Lung microvascular endothelial cell (primary cell): ENCODE results near the gene AFTPH. TPM values are rescaled to one million over a fixed set of nuclear protein-coding genes. Genes with fewer than 3 reads are reported as not detected.
A peak's percentile ranks its signal among the peaks of the same experiment; 100 is the strongest.

Experiments
- DNase-seq, 2 donors: peaks; one replicate each; pipeline versions ENCODE4 v3.0.0 to v3.0.0-alpha.2; 2010; ENCODE audit warnings: low read depth in 2 of 2
- total RNA-seq: library from RNA; depleted of rRNA; stranded (reverse); fragments of >200 nt; gene quantifications from 2 replicates; pipeline ENCODE4 v1.2.1, GENCODE V29; 2014

The AFTPH gene
- total RNA-seq, 1 donor from 2014 or later, result 35.5 TPM

DNA sequence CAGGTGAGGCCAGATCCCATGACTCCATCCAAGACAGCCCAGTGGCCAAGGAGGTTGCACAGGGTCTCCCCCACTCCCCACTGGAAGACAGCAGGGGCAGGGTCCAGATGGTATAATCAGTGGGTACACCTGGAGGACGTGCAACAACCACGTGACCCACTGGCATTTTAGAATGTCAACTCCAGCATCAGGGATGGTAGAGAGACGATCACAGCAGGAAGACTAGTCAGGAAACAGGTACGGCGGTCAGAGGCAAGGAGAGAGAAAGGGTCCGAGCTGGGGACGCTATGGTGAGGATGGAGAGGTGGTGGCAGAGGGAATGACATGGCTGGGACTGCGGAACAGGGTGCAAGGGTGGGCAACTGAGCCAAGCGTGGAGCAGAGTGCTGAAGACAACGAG is 106.6 kb downstream of the AFTPH start:
- DNase-seq, result no peak

DNA sequence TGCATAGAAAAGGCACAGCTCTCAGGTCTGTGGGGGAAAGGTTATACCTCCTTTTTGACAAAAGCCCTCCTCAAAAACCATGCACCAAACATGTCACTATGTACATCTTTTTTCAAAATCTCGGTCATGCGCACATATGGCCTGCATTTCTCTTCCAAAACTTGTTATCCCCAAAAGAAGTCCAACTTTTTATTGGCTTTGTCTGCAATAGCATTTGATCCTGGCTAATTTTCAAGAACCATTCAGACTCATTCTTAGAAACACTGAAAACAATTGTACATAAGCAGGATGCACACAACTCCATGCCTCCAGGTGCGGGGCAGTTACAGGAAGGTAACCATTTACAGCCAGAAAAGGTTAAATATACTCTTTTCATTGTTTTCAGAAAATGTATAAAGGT is 107.6 kb downstream of the AFTPH start:
- DNase-seq, result no peak

DNA sequence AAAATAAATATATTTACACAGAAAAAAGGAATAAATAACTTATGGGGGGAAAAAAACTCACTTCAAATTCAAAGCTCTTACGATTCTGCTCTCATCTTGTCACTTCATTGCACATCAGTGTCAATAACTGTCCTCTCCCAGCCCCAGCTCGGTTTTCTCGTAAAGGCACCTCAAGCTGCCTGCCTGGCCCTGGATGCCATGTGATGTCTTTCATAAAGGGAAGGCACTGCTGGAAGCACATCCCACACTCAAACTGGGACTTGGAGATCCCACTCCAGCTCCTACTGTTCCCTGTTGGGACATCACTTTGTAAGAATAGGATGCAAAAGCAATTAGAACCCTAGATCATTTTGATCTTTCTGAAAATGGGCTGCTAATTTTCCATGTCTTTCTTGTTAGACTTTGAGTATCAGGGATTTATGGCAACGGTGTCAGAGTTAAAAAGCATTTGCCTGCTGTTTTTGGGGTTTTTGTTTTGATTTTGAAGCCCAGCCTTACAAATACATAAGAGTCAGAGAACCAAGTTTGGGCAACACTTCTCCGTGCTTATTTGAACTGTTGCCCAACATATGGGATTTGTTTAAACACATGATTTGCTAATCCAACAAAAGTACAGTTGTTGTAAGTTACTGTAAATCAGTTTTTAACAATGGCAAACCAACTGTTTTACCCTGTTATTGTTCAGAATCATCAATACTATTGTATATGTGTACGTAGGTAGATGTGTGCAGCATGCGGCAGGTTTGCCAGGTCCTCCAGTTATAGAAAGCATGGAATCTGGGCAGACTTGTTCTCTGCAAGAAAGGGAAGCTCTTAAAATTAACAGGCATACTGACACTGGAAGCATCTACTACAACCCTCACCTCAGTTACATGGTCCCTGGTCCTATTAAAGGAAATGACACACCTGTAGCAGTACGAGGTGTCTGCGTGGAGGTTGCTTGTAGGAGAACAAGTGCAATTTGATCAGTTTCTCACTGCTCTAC is 109.0 kb downstream of the AFTPH start:
- DNase-seq, result no peak

DNA sequence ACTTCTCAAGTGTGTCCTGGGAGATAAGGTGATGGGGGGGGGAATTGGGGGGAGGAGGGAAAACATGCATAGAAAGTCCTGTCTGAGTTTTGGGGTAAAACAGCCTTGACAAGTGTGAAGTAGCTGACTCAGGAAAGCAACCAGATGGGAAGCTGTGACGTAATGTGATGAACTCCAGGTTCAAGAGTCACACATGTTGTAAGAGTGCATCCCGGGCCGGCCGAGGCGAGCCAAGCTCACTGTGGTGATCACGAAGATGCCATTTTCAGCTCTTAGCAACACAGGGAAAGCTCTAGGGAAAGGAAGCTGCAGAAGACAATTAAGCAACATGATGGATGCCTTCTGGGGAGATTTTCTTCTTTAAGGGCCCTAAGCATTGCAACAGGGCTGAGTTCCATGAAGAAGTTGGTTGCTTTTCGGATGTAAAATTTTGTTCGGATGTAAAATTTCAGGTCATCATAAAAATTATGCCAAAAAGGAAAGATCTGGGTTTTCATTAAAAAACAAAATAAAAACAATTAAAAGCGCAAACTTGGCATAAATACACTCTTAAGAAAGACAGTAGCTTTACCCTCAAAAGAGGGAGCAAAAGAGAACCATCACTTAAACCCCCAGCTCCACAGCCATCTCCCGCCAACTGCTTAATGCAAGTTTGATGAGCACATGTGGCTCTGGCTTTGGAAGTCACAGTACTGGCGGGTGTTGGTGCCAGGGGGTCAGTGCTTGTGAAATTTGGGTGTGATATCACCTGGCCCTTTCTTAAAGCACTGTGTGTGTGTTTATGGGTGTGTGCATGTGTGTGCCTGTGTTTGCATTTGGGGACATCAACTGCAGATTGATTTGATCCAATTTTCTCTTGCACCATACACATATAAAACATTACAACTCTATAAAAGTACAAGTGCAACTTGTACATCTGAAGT is 110.5 kb downstream of the AFTPH start:
- no peak for DNase-seq

DNA sequence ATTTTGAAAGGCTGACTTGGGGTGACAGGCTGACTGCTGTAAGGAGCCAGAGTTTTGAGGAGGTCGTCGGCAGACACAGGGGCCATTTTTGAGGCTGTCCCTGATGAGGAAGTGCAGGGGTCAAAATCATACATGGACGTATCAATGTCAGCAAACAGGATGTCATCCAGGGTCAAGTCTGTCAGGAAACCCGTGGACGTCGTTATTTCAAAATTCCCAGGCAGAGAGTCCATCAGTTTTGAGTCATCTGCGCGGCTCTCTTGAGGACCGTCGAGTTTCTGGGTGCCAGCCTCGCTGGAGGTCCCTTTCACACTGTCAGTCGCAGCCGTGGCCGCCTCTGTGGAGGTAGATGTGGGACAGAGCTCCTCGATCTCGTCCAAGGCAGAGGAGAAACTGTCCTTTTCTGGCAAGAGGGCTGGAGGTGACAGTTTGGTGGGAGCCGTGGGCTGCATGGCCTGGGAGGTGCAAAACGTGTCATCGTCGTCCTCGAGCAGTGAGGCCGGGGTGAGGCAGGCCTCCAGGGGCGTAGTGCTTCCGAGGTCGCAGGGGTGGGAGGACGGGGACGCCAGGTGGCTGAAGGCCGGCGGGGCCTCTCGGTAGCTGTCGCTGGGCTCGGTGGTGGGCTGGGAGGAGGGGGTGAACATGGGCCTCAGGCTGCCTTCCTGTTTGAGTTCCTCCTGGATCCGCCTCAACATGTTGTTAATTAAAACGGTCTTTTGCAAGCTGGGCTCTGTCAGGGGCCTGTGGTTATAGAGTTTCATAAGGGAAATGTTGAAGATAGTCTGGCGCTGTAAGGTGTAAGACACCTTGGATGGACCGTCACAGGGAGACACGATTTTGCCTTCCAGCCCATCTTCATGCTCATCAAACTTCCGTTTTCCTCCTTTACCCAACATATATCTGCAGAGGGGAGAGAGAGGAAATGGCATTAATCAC is 112.1 kb downstream of the AFTPH start:
- DNase-seq, result peak in 1 of 2 donors; percentile 32

DNA sequence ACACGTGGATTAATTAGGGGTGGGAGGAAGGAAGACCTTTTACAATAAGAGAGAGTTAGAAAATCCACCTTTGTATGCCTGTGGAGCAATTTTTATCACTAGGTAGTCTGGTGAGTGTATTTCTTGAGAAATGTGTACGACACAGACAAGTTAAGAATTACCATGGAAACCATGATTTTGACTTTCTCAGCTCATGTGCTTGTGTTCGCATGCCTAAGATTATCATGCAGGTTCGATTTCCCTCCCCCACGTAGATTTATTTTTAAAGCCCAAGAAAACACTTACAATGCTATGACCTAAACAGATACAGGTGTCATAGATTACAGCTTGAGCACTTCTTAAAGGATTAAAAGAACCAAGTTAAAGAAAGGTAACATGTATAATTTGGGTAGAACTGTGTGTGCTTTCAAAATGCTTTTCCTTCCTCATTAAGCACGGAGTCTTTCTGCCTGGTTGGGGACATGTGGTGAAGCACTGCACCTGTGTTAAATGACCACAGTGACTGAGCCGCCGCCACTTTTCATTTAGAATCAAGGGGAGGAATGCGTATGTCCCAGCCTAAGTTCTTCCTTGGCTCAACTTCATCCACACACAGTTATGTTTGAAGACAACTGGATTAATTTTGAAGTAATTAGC is 113.0 kb downstream of the AFTPH start:
- DNase-seq, result no peak

DNA sequence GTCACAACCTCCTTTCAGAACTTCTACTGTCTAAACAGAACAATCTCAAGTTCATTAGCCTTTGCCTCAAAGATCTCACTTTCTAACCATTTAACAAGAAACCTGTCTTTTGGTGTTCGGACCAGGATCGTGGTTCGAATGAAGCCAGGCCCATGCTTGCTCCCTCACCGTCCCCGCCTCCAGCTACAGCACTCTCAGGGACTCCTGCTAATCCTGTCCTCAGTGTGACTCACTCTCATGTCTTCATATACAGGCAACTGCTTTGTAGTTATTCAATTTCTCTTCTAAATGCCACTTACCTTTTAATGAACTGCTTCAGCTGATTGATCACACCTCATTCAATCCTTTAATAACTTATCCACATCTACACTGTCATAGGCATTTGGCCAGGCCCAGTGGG is 113.8 kb downstream of the AFTPH start:
- no peak for DNase-seq

DNA sequence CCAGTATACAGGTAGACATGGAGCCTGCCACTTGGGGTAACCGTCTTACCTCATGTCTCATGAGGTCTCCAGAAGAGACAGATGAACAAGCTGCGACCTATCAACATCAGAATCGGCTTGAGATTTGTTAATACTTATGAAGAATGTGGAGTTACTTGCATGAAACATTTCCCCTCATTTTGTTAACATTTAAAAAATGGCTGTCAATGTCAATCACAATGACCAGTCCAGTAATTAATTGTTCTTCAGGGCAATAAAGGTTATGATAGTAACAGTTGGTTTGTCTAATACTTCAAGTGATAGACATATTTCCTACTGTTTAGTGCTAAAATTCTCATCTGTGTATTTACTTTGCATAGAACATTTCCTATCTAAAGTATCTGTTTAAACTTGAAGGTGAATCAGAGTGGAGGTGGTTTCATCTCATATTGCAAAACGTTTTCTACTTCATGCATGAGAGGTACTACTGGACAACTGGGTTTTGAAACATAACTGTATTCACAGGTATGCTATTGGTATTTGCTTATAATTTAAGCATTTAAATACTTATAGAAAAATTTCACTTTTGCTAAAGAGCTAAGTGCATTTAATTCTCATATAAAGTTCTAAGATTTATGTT is 114.5 kb downstream of the AFTPH start:
- no peak for DNase-seq

DNA sequence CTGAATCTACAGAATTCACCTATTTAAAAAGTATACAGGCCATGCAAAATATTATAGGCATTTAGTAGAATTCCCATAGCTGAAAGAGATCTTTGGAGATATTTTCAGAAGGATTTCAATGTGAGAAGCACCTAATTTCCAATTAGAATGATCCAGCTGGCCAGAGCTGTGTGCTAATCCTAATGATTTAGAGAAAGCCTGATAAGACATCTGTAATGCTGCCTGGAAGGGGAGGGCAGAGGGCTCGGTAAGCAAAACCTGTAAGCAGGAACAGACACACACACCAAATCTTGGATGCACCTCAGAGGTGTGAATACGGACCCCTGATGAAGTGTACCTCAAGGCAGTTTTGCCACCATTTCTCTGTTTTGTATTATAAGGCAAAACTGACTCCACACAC is 115.6 kb downstream of the AFTPH start:
- DNase-seq, result no peak

DNA sequence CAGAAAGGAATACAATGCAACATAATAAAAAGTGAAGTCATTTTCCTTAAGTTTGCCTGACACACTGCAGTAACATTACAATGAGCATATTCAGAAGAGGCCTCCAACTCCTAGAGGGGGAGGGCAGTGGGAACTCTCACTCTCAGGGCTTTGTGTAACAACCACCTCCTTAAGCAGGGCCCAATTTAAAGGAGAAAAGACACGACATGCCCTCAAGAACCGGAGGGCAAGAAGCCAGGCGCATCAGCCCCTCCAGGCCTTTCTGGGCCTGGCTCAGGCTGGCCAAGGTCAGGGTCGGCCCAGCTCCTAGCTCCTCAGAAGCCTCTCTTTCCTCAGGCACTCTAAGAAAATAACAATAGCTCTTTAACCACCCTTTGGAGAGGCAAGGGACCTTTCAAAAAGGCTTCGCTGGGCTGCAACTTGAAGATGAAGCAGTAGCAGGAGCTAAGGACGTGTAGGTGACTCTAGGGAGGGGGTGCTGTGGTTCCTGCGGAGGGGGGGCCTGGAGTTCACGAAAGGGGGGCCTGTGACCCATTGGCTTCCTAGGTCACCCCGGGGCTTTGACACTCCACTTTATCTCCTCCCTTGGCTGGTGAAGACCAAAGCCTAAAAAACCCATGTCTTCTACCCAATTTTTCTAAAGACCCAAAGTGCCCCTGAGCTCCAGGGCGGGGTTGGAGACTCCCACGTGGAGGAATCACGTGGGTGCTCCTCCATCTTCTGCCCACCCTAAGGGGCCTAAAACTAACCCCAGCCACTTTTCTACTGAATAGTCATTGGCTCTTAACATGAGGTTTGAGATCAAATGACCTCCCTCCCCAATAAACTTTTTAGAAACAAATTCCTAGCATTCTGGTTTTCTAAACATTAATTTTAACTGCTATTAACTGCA is 116.3 kb downstream of the AFTPH start:
- no peak for DNase-seq

DNA sequence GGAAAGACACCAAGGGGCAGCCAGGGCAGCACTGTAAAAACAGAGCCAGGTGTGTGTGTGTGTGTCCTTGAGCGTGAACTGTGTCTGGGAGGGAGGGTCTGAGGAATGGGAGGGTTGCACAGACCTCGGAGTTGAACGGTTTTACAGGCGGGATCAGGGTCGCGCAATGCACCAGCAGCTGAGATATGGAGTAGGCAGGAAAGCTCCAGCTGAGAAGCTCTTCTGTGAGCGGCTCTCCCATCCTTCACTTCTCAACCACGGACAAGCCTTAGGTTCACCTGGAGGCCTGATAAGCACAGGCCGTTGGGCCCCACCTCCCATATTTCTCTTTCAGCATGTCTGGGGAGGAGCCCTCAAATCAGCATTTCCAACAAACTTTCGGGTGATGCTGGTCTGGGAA is 117.5 kb downstream of the AFTPH start:
- DNase-seq, result no peak

Other genes starting within 250 kb of the AFTPH start
- gene LGALSL, start 70.2 kb upstream of the AFTPH start, total RNA-seq, result 2.4 and 2.6 TPM in 2 replicates
- 3.3 and 6.2 TPM in 2 replicates for gene SERTAD2, start 129.6 kb downstream of the AFTPH start, total RNA-seq